Esophagus muscularis mucosa (tissue), 4 donors: ENCODE results near the gene NACC1. TPM values are rescaled to one million over a fixed set of nuclear protein-coding genes. Genes with fewer than 3 reads are reported as not detected.
A peak's percentile ranks its signal among the peaks of the same experiment; 100 is the strongest.
"Not testable (repeated sequence)": the region's sequence is repeated elsewhere in the genome, so short reads cannot be mapped to it uniquely, and the experiment has no call there.

Experiments used
- DNase-seq: peaks from one replicate; pipeline ENCODE4 v3.0.0-alpha.2; 2017; ENCODE audit errors: extremely low spot score
- H3K27ac ChIP-seq, 4 donors: fragments of 200-600 bp; sonication (generic); replicated peaks in 1 of 4; 1 replicate in 3 of 4; 2 replicates in 1 of 4; pipeline ENCODE4 v1.5.1; 2016 to 2019; ENCODE audit warnings: mild to moderate bottlenecking in 1 of 4
- H3K27me3 ChIP-seq, 4 donors: fragments of 200-600 bp; sonication (generic); one replicate each; pipeline versions ENCODE4 v1.5.1 to v1.6.0; 2016 to 2019
- H3K36me3 ChIP-seq, 4 donors: fragments of 200-600 bp; sonication (generic); one replicate each; pipeline ENCODE4 v1.5.1; 2016 to 2019
- H3K4me1 ChIP-seq, 4 donors: fragments of 200-600 bp; sonication (generic); one replicate each; pipeline ENCODE4 v1.5.1; 2016 to 2019
- H3K4me3 ChIP-seq, 4 donors: fragments of 200-600 bp; sonication (generic); 1 replicate in 2 of 4; 2 replicates in 2 of 4; pipeline ENCODE4 v1.5.1; 2016 to 2019; ENCODE audit warnings: mild to moderate bottlenecking in 4 of 4, moderate library complexity in 1 of 4
- H3K9me3 ChIP-seq, 4 donors: fragments of 200-600 bp; sonication (generic); 1 replicate in 3 of 4; 2 replicates in 1 of 4; pipeline ENCODE4 v1.5.1; 2016 to 2019
- CTCF ChIP-seq, 3 experiments: fragments of 200-600 bp in 2 of 3; fragments of 450-650 bp in 1 of 3; sonication (generic) in 2 of 3; IDR thresholded peaks; one replicate each; pipeline ENCODE4 v1.5.1; 2017 to 2019; ENCODE audit warnings: antibody characterized with exemption in 3 of 3, mild to moderate bottlenecking in 2 of 3, moderate library complexity in 1 of 3
- EP300 ChIP-seq: sonication (generic); formaldehyde crosslinking; IDR thresholded peaks from one replicate; pipeline ENCODE4 v1.6.1; 2017; ENCODE audit warnings: antibody characterized with exemption
- POLR2A ChIP-seq: fragments of 450-650 bp; IDR thresholded peaks from one replicate; pipeline ENCODE4 v1.6.1; 2017; ENCODE audit warnings: antibody characterized with exemption, moderate library complexity, mild to moderate bottlenecking, low read depth
- POLR2AphosphoS5 ChIP-seq, 2 donors: sonication (generic); formaldehyde crosslinking; IDR thresholded peaks; one replicate each; pipeline ENCODE4 v1.6.1; 2017; ENCODE audit warnings: antibody characterized with exemption in 2 of 2
- WGBS: methylation state at CpG from one replicate; pipeline ENCODE4 v1.1.5; 2018; 5-methylcytosine and 5-hydroxymethylcytosine counted together
- intact Hi-C: fragments of 100-400 bp; cut with DNase I; formaldehyde crosslinking; loops from one replicate; pipeline ENCODE4 v1.15.1; 2023
- total RNA-seq, 4 donors: library from RNA; depleted of rRNA; stranded (reverse); fragments of >200 nt; gene quantifications; one replicate each; pipeline versions ENCODE4 v1.1.0 to v1.2.1, GENCODE V29; 2016

Gene NACC1
- total RNA-seq, 4 donors from 2014 or later, result 24.5 to 61.6 (median 29.6) TPM

- H3K9me3 ChIP-seq, result no peaks in the 10 kb centered on the region
- no peaks in the 10 kb centered on the region for H3K36me3 ChIP-seq
- H3K4me3 ChIP-seq, result peak overlapping the region; percentile 47 to 56 (median 48)
- TF ChIP-seq POLR2AphosphoS5 (IDR thresholded peaks at IDR 0.05), result peak; percentile 32 to 40
- peak; percentile 19 for TF ChIP-seq EP300
- TF ChIP-seq CTCF (IDR thresholded peaks at IDR 0.05), result no peak
- TF ChIP-seq POLR2A, result no peak
- 14% methylated on average over 16 of the region's 19 CpGs for WGBS
- no peaks in the 10 kb centered on the region for H3K27me3 ChIP-seq
- no peak for DNase-seq
- intact Hi-C loops, result no loop called here
- peak overlapping the region; percentile 90 to 96 (median 92) for H3K27ac ChIP-seq
- peaks cover 61 to 77% (median 70%) of the 10 kb centered on the region in 4 donors for H3K4me1 ChIP-seq
Measured at GRCh38 chr19:13164343-13165161, 46.5 kb downstream of the NACC1 start.

GRCh38 chr19:13165162-13165997 is 47.3 kb downstream of the NACC1 start:
- peak overlapping the region; percentile 90 to 96 (median 92) for H3K27ac ChIP-seq
- DNase-seq, result no peak
- no peaks in the 10 kb centered on the region for H3K27me3 ChIP-seq
- peaks cover 61 to 78% (median 70%) of the 10 kb centered on the region in 4 donors for H3K4me1 ChIP-seq
- H3K9me3 ChIP-seq, result no peaks in the 10 kb centered on the region
- no peak for TF ChIP-seq EP300
- TF ChIP-seq POLR2A, result no peak
- TF ChIP-seq CTCF (IDR thresholded peaks at IDR 0.05), result no peak
- TF ChIP-seq POLR2AphosphoS5 (IDR thresholded peaks at IDR 0.05), result no peak
- H3K4me3 ChIP-seq, result no peak overlapping the region
- intact Hi-C loops, result no loop called here
- 79% methylated on average over 16 of the region's 19 CpGs for WGBS
- no peaks in the 10 kb centered on the region for H3K36me3 ChIP-seq

- H3K27me3 ChIP-seq, H3K9me3 ChIP-seq, DNase-seq, H3K4me3 ChIP-seq, H3K36me3 ChIP-seq, intact Hi-C loops: not testable (repeated sequence)
- WGBS, result 93% methylated on average over 3 of the region's 3 CpGs
- Histone ChIP-seq H3K4me1 (peaks cover 61 to 78% (median 68%) of the 10 kb centered on the region in 4 donors), H3K27ac (peak overlapping the region; percentile 90 to 96 (median 92))
Measured at GRCh38 chr19:13166151-13166550, 48.1 kb downstream of the NACC1 start.

- Histone ChIP-seq H3K4me3 (no peak overlapping the region), H3K4me1 (peaks cover 45 to 64% (median 57%) of the 10 kb centered on the region in 4 donors), H3K27ac (peak overlapping the region in 2 of 4 donors; percentile 92), H3K9me3 (no peaks in the 10 kb centered on the region), H3K36me3 (no peaks in the 10 kb centered on the region), H3K27me3 (no peaks in the 10 kb centered on the region)
- WGBS, result 44% methylated on average over 2 of the region's 5 CpGs
- intact Hi-C loops, result no loop called here
- no peak for DNase-seq
- TF ChIP-seq CTCF (IDR thresholded peaks at IDR 0.05), result no peak
- TF ChIP-seq EP300, result no peak
- no peak for TF ChIP-seq POLR2AphosphoS5 (IDR thresholded peaks at IDR 0.05)
- no peak for TF ChIP-seq POLR2A
Measured at GRCh38 chr19:13169769-13170168, 51.7 kb downstream of the NACC1 start.

GRCh38 chr19:13171146-13171545 is 53.1 kb downstream of the NACC1 start:
- Histone ChIP-seq H3K27ac (no peak overlapping the region), H3K4me1 (peaks cover 37 to 51% (median 44%) of the 10 kb centered on the region in 4 donors), H3K4me3 (no peak overlapping the region), H3K9me3 (no peaks in the 10 kb centered on the region), H3K27me3 (no peaks in the 10 kb centered on the region), H3K36me3 (no peaks in the 10 kb centered on the region)
- TF ChIP-seq EP300 (no peak), POLR2A (no peak), CTCF (IDR thresholded peaks at IDR 0.05) (no peak), POLR2AphosphoS5 (IDR thresholded peaks at IDR 0.05) (no peak)
- no peak for DNase-seq
- 98% methylated on average over 7 of the region's 7 CpGs for WGBS
- intact Hi-C loops, result no loop called here
